Stimulated activated naive CD8-positive, alpha-beta T cell treated with anti-CD3 and anti-CD28 coated beads, Interleukin-15, amount 100 ng/mL, for 72 hours (primary cell): ENCODE results near the gene LGALS3BP.

Experiments
- ATAC-seq: fragments of 150-1000 bp; cut with Tn5 transposase; 2 replicates; pipeline ENCODE4 v1.10.0; 2021; ENCODE audit warnings: mild to moderate bottlenecking, moderate library complexity
- DNase-seq, 2 donors: peaks; one replicate each; pipeline ENCODE4 v3.0.0; 2021 to 2022
- H3K27ac Mint-ChIP-seq, 2 donors: one replicate each; pipeline ENCODE4 v1.8.0; 2022; ENCODE audit warnings: mild to moderate bottlenecking in 2 of 2, mixed read lengths in 2 of 2, moderate library complexity in 2 of 2
- H3K27me3 Mint-ChIP-seq: one replicate; pipeline ENCODE4 v1.8.0; 2022; ENCODE audit warnings: mixed read lengths
- H3K4me1 Mint-ChIP-seq: one replicate; pipeline ENCODE4 v1.8.0; 2022; ENCODE audit warnings: mild to moderate bottlenecking, mixed read lengths
- H3K4me3 Mint-ChIP-seq, 2 donors: one replicate each; pipeline ENCODE4 v1.8.0; 2022; ENCODE audit warnings: mild to moderate bottlenecking in 2 of 2, mixed read lengths in 2 of 2, moderate library complexity in 1 of 2
- H3K9me3 Mint-ChIP-seq, 2 donors: one replicate each; pipeline ENCODE4 v1.8.0; 2022; ENCODE audit warnings: mixed read lengths in 2 of 2

LGALS3BP gene

DNA sequence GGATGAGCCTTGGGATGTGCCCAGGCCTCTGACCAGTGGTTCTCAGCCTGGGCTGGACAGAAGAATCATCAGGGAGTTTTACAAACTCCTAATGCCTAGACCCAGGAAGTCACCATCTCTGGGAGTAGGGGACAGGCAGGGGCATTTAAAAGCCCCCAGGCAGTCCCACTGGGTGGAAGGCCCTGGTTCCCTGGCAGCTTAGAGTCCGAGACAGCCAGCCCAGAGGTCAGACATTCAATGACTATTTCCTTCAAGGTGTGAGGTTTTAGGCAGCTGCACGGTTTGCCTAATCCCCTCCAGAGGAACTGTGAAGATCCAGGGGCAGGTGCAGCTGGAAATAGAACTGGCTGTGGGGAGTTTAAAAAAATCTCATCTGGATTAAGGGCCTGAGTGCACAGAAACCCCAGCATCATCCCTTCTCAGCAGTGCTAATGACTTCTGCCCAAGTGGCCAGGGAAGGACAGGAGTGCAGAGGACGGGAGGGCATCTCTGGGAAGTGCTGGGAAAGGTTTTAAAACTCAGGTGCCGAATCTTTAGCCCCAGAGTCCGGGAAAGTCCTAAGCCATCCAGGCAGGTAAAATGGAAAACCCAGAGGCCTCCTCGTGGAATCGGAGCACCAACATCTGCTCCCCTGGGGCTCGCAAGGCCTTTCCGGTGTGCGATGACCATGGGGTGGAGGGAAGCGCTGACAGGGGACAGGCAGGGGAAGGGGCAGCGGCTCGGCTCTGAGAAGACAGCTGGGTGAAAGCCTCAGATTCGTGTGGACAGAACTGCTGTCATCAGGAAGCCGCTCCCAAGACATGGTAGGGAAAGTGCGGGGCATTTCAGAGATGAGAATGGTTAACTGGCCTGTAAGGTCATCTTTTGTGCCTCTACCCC lies 1.5 kb upstream of the LGALS3BP start:
- H3K4me1 Mint-ChIP-seq: peaks cover 46% of the 10 kb centered on the region
- H3K4me3 Mint-ChIP-seq: no peak overlapping the region
- no peaks in the 10 kb centered on the region for H3K9me3 Mint-ChIP-seq
- peak overlapping the region in 1 of 2 donors; percentile 98 for H3K27ac Mint-ChIP-seq
- no peaks in the 10 kb centered on the region for H3K27me3 Mint-ChIP-seq
- DNase-seq (no peak), ATAC-seq (no peak)

- peaks cover 46% of the 10 kb centered on the region for H3K4me1 Mint-ChIP-seq
- peak overlapping the region in 1 of 2 donors; percentile 85 for H3K4me3 Mint-ChIP-seq
Observed at GRCh38 chr17:78980624-78980972, 875 bp upstream of the LGALS3BP start.

GRCh38 chr17:78977997-78978973 lies 1.4 kb downstream of the LGALS3BP start:
- no peak for ATAC-seq
- H3K4me1 Mint-ChIP-seq: peaks cover 46% of the 10 kb centered on the region
- H3K27ac Mint-ChIP-seq: peak overlapping the region; percentile 92 to 98
- no peak for DNase-seq
- H3K4me3 Mint-ChIP-seq: peak overlapping the region; percentile 75 to 85
- no peaks in the 10 kb centered on the region for H3K9me3 Mint-ChIP-seq
- no peaks in the 10 kb centered on the region for H3K27me3 Mint-ChIP-seq

More at GRCh38 chr17:78980624-78980972, 875 bp upstream of the LGALS3BP start:
- Mint-ChIP-seq H3K27ac (peak overlapping the region in 1 of 2 donors; percentile 98), H3K27me3 (no peaks in the 10 kb centered on the region), H3K9me3 (no peaks in the 10 kb centered on the region)
- peak; percentile 16 for ATAC-seq
- no peak for DNase-seq

DNA sequence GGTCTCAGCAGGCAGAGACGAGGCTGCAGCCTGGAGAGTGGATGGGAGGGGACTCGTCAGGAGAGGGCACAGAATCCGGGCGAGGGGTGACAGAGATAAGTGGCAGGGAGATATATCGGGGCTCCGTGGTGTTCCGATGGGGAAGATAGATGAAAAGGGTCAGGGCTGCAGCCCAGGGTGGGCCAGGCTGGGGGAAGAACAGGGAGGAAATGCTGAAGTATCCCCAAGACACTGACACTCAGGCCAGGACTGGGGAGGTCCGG lies 2.1 kb downstream of the LGALS3BP start:
- ATAC-seq (no peak), DNase-seq (no peak)
- peak overlapping the region in 1 of 2 donors; percentile 28 for H3K27ac Mint-ChIP-seq
- peak overlapping the region in 1 of 2 donors; percentile 37 for H3K4me3 Mint-ChIP-seq
- no peaks in the 10 kb centered on the region for H3K27me3 Mint-ChIP-seq
- H3K4me1 Mint-ChIP-seq: peaks cover 46% of the 10 kb centered on the region
- H3K9me3 Mint-ChIP-seq: no peaks in the 10 kb centered on the region

GRCh38 chr17:78976907-78977680 lies 2.6 kb downstream of the LGALS3BP start:
- H3K27me3 Mint-ChIP-seq: no peaks in the 10 kb centered on the region
- no peak for ATAC-seq
- H3K9me3 Mint-ChIP-seq: no peaks in the 10 kb centered on the region
- DNase-seq: no peak
- H3K27ac Mint-ChIP-seq: peak overlapping the region; percentile 28 to 93
- peaks cover 46% of the 10 kb centered on the region for H3K4me1 Mint-ChIP-seq
- H3K4me3 Mint-ChIP-seq: peak overlapping the region; percentile 15 to 28

DNA sequence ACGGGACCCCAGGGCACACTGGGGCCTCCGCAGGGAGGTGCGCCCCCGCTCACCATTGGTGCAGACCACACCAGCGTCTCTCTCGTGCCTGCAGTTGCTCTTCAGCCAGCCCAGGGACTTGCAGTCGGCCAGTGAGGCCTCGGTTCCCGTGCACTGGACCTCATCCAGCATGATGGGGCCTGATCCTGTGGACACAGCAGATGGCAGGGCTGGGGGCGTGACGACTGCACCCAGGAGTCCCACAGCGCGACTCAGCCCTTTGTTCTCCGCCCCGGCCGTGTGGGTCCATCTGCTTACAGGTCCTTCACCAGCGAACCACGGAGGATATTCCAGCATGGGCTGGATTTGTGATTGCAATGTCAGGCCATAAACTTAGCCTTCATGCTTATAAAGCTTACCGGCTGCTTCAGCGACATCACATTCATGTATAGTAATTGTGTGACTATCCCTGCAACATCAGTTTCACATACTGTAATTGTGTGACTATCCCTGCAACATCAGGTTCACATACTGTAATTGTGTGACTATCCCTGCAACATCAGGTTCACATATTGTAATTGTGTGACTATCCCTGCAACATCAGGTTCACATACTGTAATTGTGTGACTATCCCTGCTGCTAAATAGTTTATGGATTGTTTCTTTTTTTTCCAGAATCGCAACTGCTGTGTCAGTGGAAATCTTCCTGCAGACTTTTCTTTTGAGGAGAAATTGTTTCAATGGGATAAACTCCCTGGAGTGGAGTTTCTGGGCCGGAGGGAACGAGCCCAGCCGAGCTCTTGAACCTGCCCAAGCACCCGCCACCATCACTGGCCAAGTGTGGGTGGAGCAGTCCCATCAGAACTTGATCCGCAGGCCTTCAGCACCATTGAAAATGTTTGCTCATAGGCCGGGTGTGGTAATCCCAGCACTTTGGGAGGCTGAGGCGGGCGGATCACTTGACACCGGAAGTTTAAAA lies 4.8 kb downstream of the LGALS3BP start:
- Mint-ChIP-seq H3K4me3 (no peak overlapping the region), H3K27ac (peak overlapping the region; percentile 27 to 46), H3K9me3 (no peaks in the 10 kb centered on the region), H3K27me3 (no peaks in the 10 kb centered on the region), H3K4me1 (peaks cover 50% of the 10 kb centered on the region)
- ATAC-seq: peak; percentile 18
- no peak for DNase-seq

- peak overlapping the region; percentile 59 to 74 for H3K27ac Mint-ChIP-seq
- no peaks in the 10 kb centered on the region for H3K27me3 Mint-ChIP-seq
- no peaks in the 10 kb centered on the region for H3K9me3 Mint-ChIP-seq
- no peak overlapping the region for H3K4me3 Mint-ChIP-seq
- DNase-seq: no peak
- peaks cover 44% of the 10 kb centered on the region for H3K4me1 Mint-ChIP-seq
- ATAC-seq: no peak
Observed at GRCh38 chr17:78973792-78974520, 5.8 kb downstream of the LGALS3BP start.

DNA sequence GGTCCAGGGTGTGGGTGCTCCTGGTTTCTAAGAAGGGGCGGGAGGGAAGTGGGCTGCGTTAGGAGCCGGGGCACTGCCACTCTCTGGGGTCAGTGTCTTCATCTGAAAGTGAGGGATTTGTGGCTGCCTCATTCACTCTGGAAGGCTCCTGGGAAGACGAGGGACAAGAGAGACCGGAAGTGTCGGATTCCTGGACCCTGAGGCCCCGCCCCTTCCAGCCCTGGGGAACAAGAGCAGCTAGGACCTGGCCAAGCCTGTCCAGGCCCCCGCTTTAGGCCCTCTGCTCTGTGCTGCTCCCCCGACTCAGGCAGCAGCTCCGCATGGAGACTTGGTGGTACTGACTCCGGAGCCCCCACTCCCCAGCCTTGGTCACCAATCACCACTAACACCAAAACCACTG lies 6.5 kb downstream of the LGALS3BP start:
- H3K4me3 Mint-ChIP-seq: no peak overlapping the region
- no peak for ATAC-seq

GRCh38 chr17:78972507-78973105 lies 7.1 kb downstream of the LGALS3BP start:
- no peak for ATAC-seq
- Mint-ChIP-seq H3K9me3 (no peaks in the 10 kb centered on the region), H3K27ac (no peak overlapping the region), H3K4me3 (no peak overlapping the region), H3K4me1 (peaks cover 30% of the 10 kb centered on the region), H3K27me3 (no peaks in the 10 kb centered on the region)
- no peak for DNase-seq

More for the DNA sequence above, 6.5 kb downstream of the LGALS3BP start:
- Mint-ChIP-seq H3K4me1 (peaks cover 36% of the 10 kb centered on the region), H3K27ac (no peak overlapping the region), H3K9me3 (no peaks in the 10 kb centered on the region), H3K27me3 (no peaks in the 10 kb centered on the region)
- no peak for DNase-seq

- H3K27me3 Mint-ChIP-seq: no peaks in the 10 kb centered on the region
- H3K27ac Mint-ChIP-seq: peak overlapping the region in 1 of 2 donors; percentile 19
- no peaks in the 10 kb centered on the region for H3K9me3 Mint-ChIP-seq
- H3K4me1 Mint-ChIP-seq: peaks cover 23% of the 10 kb centered on the region
- no peak overlapping the region for H3K4me3 Mint-ChIP-seq
- ATAC-seq (no peak), DNase-seq (no peak)
Observed at GRCh38 chr17:78971756-78972506, 7.8 kb downstream of the LGALS3BP start.

- Mint-ChIP-seq H3K27ac (peak overlapping the region in 1 of 2 donors; percentile 73), H3K9me3 (no peaks in the 10 kb centered on the region), H3K4me3 (no peak overlapping the region), H3K27me3 (no peaks in the 10 kb centered on the region), H3K4me1 (peaks cover 18% of the 10 kb centered on the region)
- DNase-seq: peak; percentile 66 to 75
- peak; percentile 57 for ATAC-seq
Observed at GRCh38 chr17:78970834-78971755, 8.6 kb downstream of the LGALS3BP start.

- DNase-seq (no peak), ATAC-seq (no peak)
- Mint-ChIP-seq H3K4me1 (peaks cover 14% of the 10 kb centered on the region), H3K27ac (no peak overlapping the region), H3K27me3 (no peaks in the 10 kb centered on the region), H3K4me3 (no peak overlapping the region), H3K9me3 (no peaks in the 10 kb centered on the region)
Observed at GRCh38 chr17:78969865-78970264, 9.9 kb downstream of the LGALS3BP start.
